Calu3 (cell line): ENCODE results near the gene DGCR6L. TPM values are rescaled to one million over a fixed set of nuclear protein-coding genes. Genes with fewer than 3 reads are reported as not detected.
"Not testable (repeated sequence)": the region's sequence is repeated elsewhere in the genome, so short reads cannot be mapped to it uniquely, and the experiment has no call there.

Experiments used
- Bru-seq: library from RNA; stranded (reverse); fragments of 400-500 nt; gene quantifications from one replicate; lab custom pipeline; 2021; lab: Mats Ljungman, UMichigan
- BruChase-seq, 2 experiments: library from RNA; stranded (reverse); fragments of 400-500 nt; gene quantifications; one replicate each; lab custom pipeline; 2021; lab: Mats Ljungman, UMichigan
- BruUV-seq: library from RNA; stranded (reverse); fragments of 400-500 nt; replicated peaks from 2 replicates; lab custom pipeline; 2021; lab: Mats Ljungman, UMichigan
- CTCF ChIA-PET: fragments of 300-600 bp; sonication (Branson Sonifier 250); formaldehyde crosslinking; loops from one replicate; lab custom pipeline; 2022; ENCODE audit warnings: antibody characterized with exemption; lab: Charles Lee
- DNase-seq: peaks from one replicate; pipeline ENCODE4 v3.0.0; 2022
- H3K27ac Mint-ChIP-seq: one replicate; pipeline ENCODE4 v1.8.0; 2022; ENCODE audit warnings: mixed read lengths; ENCODE audit not compliant: unreplicated experiment
- H3K27me3 Mint-ChIP-seq: one replicate; pipeline ENCODE4 v1.8.0; 2022; ENCODE audit warnings: mixed read lengths; ENCODE audit not compliant: unreplicated experiment
- H3K36me3 Mint-ChIP-seq: one replicate; pipeline ENCODE4 v1.8.0; 2022; ENCODE audit warnings: mild to moderate bottlenecking, moderate library complexity, mixed read lengths; ENCODE audit not compliant: insufficient read depth, unreplicated experiment
- H3K4me1 Mint-ChIP-seq: one replicate; pipeline ENCODE4 v1.8.0; 2022; ENCODE audit warnings: mild to moderate bottlenecking, low read depth, mixed read lengths; ENCODE audit not compliant: unreplicated experiment
- H3K4me3 Mint-ChIP-seq: one replicate; pipeline ENCODE4 v1.8.0; 2022; ENCODE audit warnings: mild to moderate bottlenecking, low read depth, moderate library complexity, mixed read lengths; ENCODE audit not compliant: unreplicated experiment
- H3K9me3 Mint-ChIP-seq: one replicate; pipeline ENCODE4 v1.8.0; 2022; ENCODE audit warnings: low read depth, mixed read lengths; ENCODE audit not compliant: unreplicated experiment
- CTCF ChIP-seq: fragments of 200-600 bp; IDR thresholded peaks from one replicate; pipeline ENCODE4 v1.8.0; 2022; ENCODE audit warnings: antibody characterized with exemption; ENCODE audit not compliant: unreplicated experiment
- intact Hi-C: fragments of 100-400 bp; cut with micrococcal nuclease; formaldehyde crosslinking; loops from one replicate; pipeline ENCODE4 v1.10.0; 2022; ENCODE audit not compliant: unreplicated experiment
- long read RNA-seq: library from polyadenylated mRNA; stranded (forward); transcript quantifications from one replicate; pipeline ENCODE4 v2.0.0, GENCODE V29; 2022
- total RNA-seq: library from RNA; stranded (reverse); gene quantifications from 2 replicates; pipeline ENCODE4 v1.2.3, GENCODE V29; 2022

DGCR6L gene
- total RNA-seq (35.0 and 39.6 TPM in 2 replicates), Bru-seq, nascent RNA (percentile 47 among the genes with signal in this experiment), BruChase-seq, experiment 1, labeled RNA remaining after a 6-hour chase (percentile 61 among the genes with signal in this experiment), BruChase-seq, experiment 2, labeled RNA remaining after a 2-hour chase (percentile 60 among the genes with signal in this experiment)
- long read RNA-seq, transcript DGCR6L-201 (5 exons, 1,154 nt): major isoform, 101 of 134 reads
- long read RNA-seq, partial matches to known transcripts: 27 of 134 reads
- long read RNA-seq, other reads (novel, unspliced or antisense): 5 of 134 reads

- Mint-ChIP-seq H3K4me3 (peak within 1 kb of the TSS; percentile 96), H3K27me3 (no peaks in the 10 kb centered on the region), H3K27ac (peak within 1 kb of the TSS; percentile 64), H3K4me1 (peaks cover 18% of the 10 kb centered on the region), H3K36me3 (peaks cover 30% of the 10 kb centered on the region), H3K9me3 (no peaks in the 10 kb centered on the region)
- peak; percentile 97 for DNase-seq
- intact Hi-C loops: no loop called here
- CTCF ChIA-PET: interaction anchor here (1.2 to 1.4 kb wide), 2 partner anchors 99 to 163 kb away, joined by 5 to 10 read pairs; no protein-coding TSS in a partner anchor
- TSS peak; percentile 70 for BruUV-seq
- TF ChIP-seq CTCF: no peak
Measured at GRCh38 chr22:20319745-20320658, at the start of gene DGCR6L. Gene DGCR6L, minus strand, starts transcription at chr22:20320060. Its CDS starts 72 bp downstream, at chr22:20319988.

GRCh38 chr22:20368875-20369274 lies 49.0 kb upstream of the DGCR6L start:
- DNase-seq, BruUV-seq, CTCF ChIA-PET, H3K4me3 Mint-ChIP-seq, H3K4me1 Mint-ChIP-seq, intact Hi-C loops, H3K9me3 Mint-ChIP-seq, H3K27ac Mint-ChIP-seq, H3K36me3 Mint-ChIP-seq: not testable (repeated sequence)
- peaks cover 46% of the 10 kb centered on the region for H3K27me3 Mint-ChIP-seq

GRCh38 chr22:20366841-20367240 lies 47.0 kb upstream of the DGCR6L start:
- H3K36me3 Mint-ChIP-seq, CTCF ChIA-PET, H3K27ac Mint-ChIP-seq, H3K9me3 Mint-ChIP-seq, DNase-seq, BruUV-seq, H3K4me1 Mint-ChIP-seq, H3K4me3 Mint-ChIP-seq, intact Hi-C loops: not testable (repeated sequence)
- H3K27me3 Mint-ChIP-seq: peaks cover 38% of the 10 kb centered on the region

GRCh38 chr22:20364335-20365260 lies 44.7 kb upstream of the DGCR6L start:
- H3K9me3 Mint-ChIP-seq, intact Hi-C loops, H3K4me1 Mint-ChIP-seq, BruUV-seq, H3K36me3 Mint-ChIP-seq, H3K4me3 Mint-ChIP-seq, CTCF ChIA-PET, H3K27ac Mint-ChIP-seq, DNase-seq: not testable (repeated sequence)
- H3K27me3 Mint-ChIP-seq: peaks cover 38% of the 10 kb centered on the region

GRCh38 chr22:20362403-20362802 lies 42.5 kb upstream of the DGCR6L start:
- H3K4me1 Mint-ChIP-seq, BruUV-seq, intact Hi-C loops, DNase-seq, H3K27ac Mint-ChIP-seq, H3K4me3 Mint-ChIP-seq, CTCF ChIA-PET, H3K9me3 Mint-ChIP-seq, H3K36me3 Mint-ChIP-seq: not testable (repeated sequence)
- peaks cover 17% of the 10 kb centered on the region for H3K27me3 Mint-ChIP-seq

- H3K4me3 Mint-ChIP-seq, CTCF ChIA-PET, intact Hi-C loops, H3K27ac Mint-ChIP-seq, H3K4me1 Mint-ChIP-seq, DNase-seq, H3K9me3 Mint-ChIP-seq, H3K36me3 Mint-ChIP-seq, BruUV-seq: not testable (repeated sequence)
- H3K27me3 Mint-ChIP-seq: peaks cover 17% of the 10 kb centered on the region
Measured at GRCh38 chr22:20361752-20362229, 41.9 kb upstream of the DGCR6L start.

- H3K4me1 Mint-ChIP-seq, DNase-seq, CTCF ChIA-PET, BruUV-seq, H3K9me3 Mint-ChIP-seq, H3K4me3 Mint-ChIP-seq, H3K27ac Mint-ChIP-seq, intact Hi-C loops: not testable (repeated sequence)
- Mint-ChIP-seq H3K27me3 (peaks cover 17% of the 10 kb centered on the region), H3K36me3 (peaks cover 13% of the 10 kb centered on the region)
Measured at GRCh38 chr22:20360866-20361751, 41.2 kb upstream of the DGCR6L start.
